HCT116 (cell line): ENCODE results near the gene RPH3AL. TPM values are rescaled to one million over a fixed set of nuclear protein-coding genes. Genes with fewer than 3 reads are reported as not detected.

Experiments used
- ATAC-seq: fragments of 200-7000 bp; cut with Tn5 transposase; 2 replicates; pipeline ENCODE4 v1.9.1; 2020; ENCODE audit warnings: mild to moderate bottlenecking, moderate library complexity
- BruUV-seq: library from RNA; stranded (reverse); fragments of 400-500 nt; replicated peaks from 2 replicates; lab custom pipeline; 2021; lab: Mats Ljungman, UMichigan
- CTCF ChIA-PET: fragments of 300-600 bp; sonication (Branson Sonifier 250); formaldehyde crosslinking; loops from one replicate; lab custom pipeline; 2021; ENCODE audit warnings: antibody characterized with exemption; lab: Charles Lee
- POLR2A ChIA-PET: fragments of 300-600, 350-600 bp; sonication (Branson Sonifier 250); formaldehyde crosslinking; loops from one replicate; lab custom pipeline; 2021; ENCODE audit warnings: antibody characterized with exemption; lab: Charles Lee
- RAD21 ChIA-PET, 2 experiments: fragments of 300-600 bp; sonication (Branson Sonifier 250); formaldehyde crosslinking; loops; one replicate each; lab custom pipeline; 2023; ENCODE audit warnings: low total read pairs in 2 of 2; ENCODE audit not compliant: uncharacterized antibody in 2 of 2, unreplicated experiment in 2 of 2, low non-redundant PET in 1 of 2; lab: Charles Lee
- DNase-seq: peaks from one replicate; pipeline ENCODE4 v3.0.0-alpha.2; 2010; ENCODE audit warnings: low read depth, low spot score
- H2AFZ ChIP-seq: fragments of 200-600 bp; shearing (Covaris generic), sonication (generic); 2 replicates; pipeline ENCODE4 v1.6.1; 2017; ENCODE audit warnings: low read depth, mixed run types, mixed read lengths, antibody characterized with exemption, low read length; ENCODE audit not compliant: poor library complexity, severe bottlenecking
- H3K27ac ChIP-seq: 2 replicates; pipeline ENCODE4 v1.5.1; 2012; ENCODE audit warnings: low read depth, low read length
- H3K27me3 ChIP-seq: fragments of 200-600 bp; sonication (generic); 2 replicates; pipeline ENCODE4 v1.6.1; 2016; ENCODE audit warnings: mixed run types, low read length, mixed read lengths; ENCODE audit not compliant: insufficient read depth
- H3K36me3 ChIP-seq, 2 experiments: fragments of 200-500 bp in 1 of 2; fragments of 200-600 bp in 1 of 2; sonication (Bioruptor generic) in 1 of 2; sonication (generic) in 1 of 2; 2 replicates each; pipeline versions ENCODE4 v1.5.1 to v1.6.1; 2014 to 2016; ENCODE audit warnings: low read length in 2 of 2, inconsistent platforms in 1 of 2, mixed read lengths in 1 of 2, mixed run types in 1 of 2; ENCODE audit not compliant: insufficient read depth in 2 of 2, control insufficient read depth in 1 of 2
- H3K4me1 ChIP-seq, 2 experiments: fragments of 200-600 bp in 1 of 2; sonication (generic) in 1 of 2; 2 replicates each; pipeline versions ENCODE4 v1.5.1 to v1.6.1; 2012 to 2017; ENCODE audit warnings: low read length in 2 of 2, inconsistent platforms in 1 of 2, mild to moderate bottlenecking in 1 of 2, mixed read lengths in 1 of 2, mixed run types in 1 of 2, moderate library complexity in 1 of 2; ENCODE audit not compliant: insufficient read depth in 2 of 2, control insufficient read depth in 1 of 2
- H3K4me2 ChIP-seq: fragments of 200-600 bp; sonication (generic); 2 replicates; pipeline ENCODE4 v1.6.1; 2017; ENCODE audit warnings: mixed run types, low read length, mixed read lengths
- H3K4me3 ChIP-seq, 2 experiments: fragments of 200-600 bp in 1 of 2; sonication (generic) in 1 of 2; replicated peaks in 1 of 2; 2 replicates each; pipeline ENCODE4 v1.5.1; 2011 to 2016; ENCODE audit warnings: low read length in 2 of 2, control low read depth in 1 of 2, low read depth in 1 of 2, mild to moderate bottlenecking in 1 of 2, mixed read lengths in 1 of 2, mixed run types in 1 of 2
- H3K79me2 ChIP-seq: fragments of 200-600 bp; sonication (generic); 2 replicates; pipeline ENCODE4 v1.6.1; 2017; ENCODE audit warnings: mild to moderate bottlenecking, mixed run types, low read length, moderate library complexity, mixed read lengths; ENCODE audit not compliant: insufficient read depth
- H3K9ac ChIP-seq: fragments of 200-600 bp; sonication (generic); 2 replicates; pipeline ENCODE4 v1.6.1; 2016; ENCODE audit warnings: low read length, mixed read lengths
- H3K9me2 ChIP-seq: fragments of 200-600 bp; sonication (generic), shearing (Covaris generic); 2 replicates; pipeline ENCODE4 v1.6.1; 2017; ENCODE audit warnings: mixed run types, mild to moderate bottlenecking, moderate library complexity; ENCODE audit not compliant: insufficient read depth
- H3K9me3 ChIP-seq, 2 experiments: fragments of 200-500 bp in 1 of 2; fragments of 200-600 bp in 1 of 2; sonication (Bioruptor generic) in 1 of 2; sonication (generic) in 1 of 2; 2 replicates each; pipeline ENCODE4 v1.6.1; 2014 to 2017; ENCODE audit warnings: low read length in 2 of 2, mixed read lengths in 2 of 2, inconsistent platforms in 1 of 2, low read depth in 1 of 2, mild to moderate bottlenecking in 1 of 2, mixed run types in 1 of 2, moderate library complexity in 1 of 2; ENCODE audit not compliant: control insufficient read depth in 1 of 2, insufficient read depth in 1 of 2
- H4K20me1 ChIP-seq: fragments of 200-600 bp; sonication (generic), shearing (Covaris generic); 2 replicates; pipeline ENCODE4 v1.6.1; 2017; ENCODE audit warnings: mixed run types, mild to moderate bottlenecking, moderate library complexity; ENCODE audit not compliant: insufficient read depth
- ELF1 ChIP-seq: IDR thresholded peaks from 2 replicates; pipeline ENCODE4 v1.6.1; 2012; ENCODE audit warnings: low read depth, borderline replicate concordance
- EZH2 ChIP-seq: fragments of 200-600 bp; sonication (generic); IDR thresholded peaks from 2 replicates; pipeline ENCODE4 v1.6.1; 2017; ENCODE audit warnings: antibody characterized with exemption, mixed run types
- FOSL1 ChIP-seq: IDR thresholded peaks from 2 replicates; pipeline ENCODE4 v1.6.1; 2012; ENCODE audit warnings: low read depth
- MAX ChIP-seq: IDR thresholded peaks from 2 replicates; pipeline ENCODE4 v1.6.1; 2012
- POLR2AphosphoS5 ChIP-seq: IDR thresholded peaks from 2 replicates; pipeline ENCODE4 v1.6.1; 2011; ENCODE audit warnings: mild to moderate bottlenecking, low read depth, low read length, moderate library complexity
- SRF ChIP-seq: IDR thresholded peaks from 2 replicates; pipeline ENCODE4 v1.6.1; 2012; ENCODE audit warnings: low read depth
- ZBTB33 ChIP-seq: IDR thresholded peaks from 2 replicates; pipeline ENCODE4 v1.6.1; 2011; ENCODE audit warnings: mild to moderate bottlenecking, low read length, moderate library complexity; ENCODE audit not compliant: insufficient replicate concordance; ENCODE audit errors: extremely low read depth
- intact Hi-C: fragments of 100-400 bp; cut with micrococcal nuclease; formaldehyde crosslinking; loops from 2 replicates; pipeline ENCODE4 v1.10.0; 2022
- total RNA-seq: library from RNA; stranded (reverse); gene quantifications from one replicate; pipeline ENCODE4 v1.2.1, GENCODE V29; 2021; ENCODE audit not compliant: unreplicated experiment

The RPH3AL gene
- total RNA-seq, 1 experiment from 2014 or later, result 17.0 TPM

GRCh38 chr17:260031-260791, 92.4 kb downstream of the RPH3AL start:
- Histone ChIP-seq H3K9me3 (no peaks in the 10 kb centered on the region; a peak in 1 of 4 replicates), H2AFZ (no peak overlapping the region), H3K27me3 (no peaks in the 10 kb centered on the region), H3K4me1 (no peaks in the 10 kb centered on the region), H3K79me2 (no peaks in the 10 kb centered on the region), H3K9me2 (no peaks in the 10 kb centered on the region), H3K27ac (no peak overlapping the region), H4K20me1 (no peaks in the 10 kb centered on the region), H3K36me3 (peaks cover 0 to 7% of the 10 kb centered on the region in 2 experiments; a peak in 1 of 4 replicates), H3K4me2 (no peak overlapping the region), H3K9ac (no peak overlapping the region), H3K4me3 (no peak overlapping the region)
- CTCF ChIA-PET, result no interaction called here
- intact Hi-C loops, result no loop called here
- POLR2A ChIA-PET, result no interaction called here
- RAD21 ChIA-PET, result no interaction called here
- no peak for ATAC-seq
- TF ChIP-seq POLR2AphosphoS5 (no peak), FOSL1 (no peak), EZH2 (no peak), ZBTB33 (no peak)
- no TSS peak for BruUV-seq
- no peak for DNase-seq

DNA sequence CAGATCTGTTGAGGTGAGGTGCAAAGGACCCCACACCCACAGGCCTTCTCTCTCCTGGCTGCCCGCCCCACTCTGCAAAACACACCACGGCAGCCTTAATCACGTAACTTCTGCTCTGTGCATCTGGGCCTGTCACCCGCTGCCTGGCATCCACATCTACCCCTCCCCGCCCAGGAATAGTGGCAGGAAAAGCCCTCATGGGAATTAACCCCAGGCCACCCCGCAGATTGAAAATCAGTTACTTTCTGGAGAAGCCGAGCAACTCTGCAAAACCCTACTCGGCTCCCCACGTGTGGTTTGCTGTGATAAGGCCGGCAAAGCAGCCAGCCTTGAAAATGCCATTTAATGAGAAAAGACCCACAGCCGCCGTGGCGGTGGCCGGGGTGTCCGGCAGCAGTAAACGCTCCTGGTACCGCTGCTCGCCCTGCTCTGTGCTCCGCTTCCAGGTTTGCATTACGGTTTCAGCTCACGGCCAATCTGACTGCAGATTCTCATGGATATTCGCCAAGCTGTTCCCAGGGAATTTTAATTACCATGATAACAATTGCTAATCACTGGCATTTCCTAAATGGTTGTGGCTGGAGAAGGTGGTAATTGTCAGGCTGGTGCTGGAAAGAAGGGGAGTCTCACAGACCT, 93.1 kb downstream of the RPH3AL start:
- no peaks in the 10 kb centered on the region for H4K20me1 ChIP-seq
- DNase-seq (no peak), ATAC-seq (no peak)
- ChIA-PET CTCF (no interaction called here), POLR2A (no interaction called here), RAD21 (no interaction called here)
- intact Hi-C loops, result no loop called here
- no peaks in the 10 kb centered on the region for H3K27me3 ChIP-seq
- no peak overlapping the region for H3K9ac ChIP-seq
- peaks cover 0 to 7% of the 10 kb centered on the region in 2 experiments; a peak in 1 of 4 replicates for H3K36me3 ChIP-seq
- no peaks in the 10 kb centered on the region for H3K4me1 ChIP-seq
- H3K9me3 ChIP-seq, result no peaks in the 10 kb centered on the region; a peak in 1 of 4 replicates
- H3K9me2 ChIP-seq, result no peaks in the 10 kb centered on the region
- BruUV-seq, result no TSS peak
- no peaks in the 10 kb centered on the region for H3K79me2 ChIP-seq
- no peak overlapping the region for H3K4me3 ChIP-seq
- H3K4me2 ChIP-seq, result no peak overlapping the region
- TF ChIP-seq MAX (no peak), POLR2AphosphoS5 (no peak), ELF1 (no peak), SRF (no peak)
- H3K27ac ChIP-seq, result no peak overlapping the region
- no peak overlapping the region for H2AFZ ChIP-seq
